Neuronal stem cell (in vitro differentiated cells): ENCODE measurements around the gene SPATA46.
A peak's percentile ranks its signal among the peaks of the same experiment; 100 is the strongest.

Source experiments
- DNase-seq: peaks from one replicate; pipeline ENCODE4 v3.0.0-alpha.2; 2013; ENCODE audit warnings: low spot score
- H2AFZ ChIP-seq: one replicate; pipeline ENCODE4 v1.6.1; 2013; ENCODE audit warnings: mild to moderate bottlenecking, low read length, inconsistent platforms
- H2AK5ac ChIP-seq: 2 replicates; pipeline ENCODE4 v1.6.1; 2013; ENCODE audit warnings: low read depth, mild to moderate bottlenecking, inconsistent platforms, low read length, moderate library complexity, mixed read lengths
- H2BK120ac ChIP-seq: 2 replicates; pipeline ENCODE4 v1.6.1; 2013; ENCODE audit warnings: low read depth, mild to moderate bottlenecking, inconsistent platforms, low read length, moderate library complexity, mixed read lengths
- H2BK12ac ChIP-seq: one replicate; pipeline ENCODE4 v1.6.1; 2013; ENCODE audit warnings: low read length, inconsistent platforms
- H2BK15ac ChIP-seq: 2 replicates; pipeline ENCODE4 v1.6.1; 2013; ENCODE audit warnings: mild to moderate bottlenecking, low read length, inconsistent platforms, mixed read lengths
- H2BK5ac ChIP-seq: one replicate; pipeline ENCODE4 v1.6.1; 2013; ENCODE audit warnings: inconsistent platforms, mild to moderate bottlenecking, low read length, moderate library complexity
- H3K14ac ChIP-seq: one replicate; pipeline ENCODE4 v1.6.1; 2013; ENCODE audit warnings: low read length, inconsistent platforms
- H3K18ac ChIP-seq: 2 replicates; pipeline ENCODE4 v1.6.1; 2013; ENCODE audit warnings: low read length, inconsistent platforms
- H3K23ac ChIP-seq: 2 replicates; pipeline ENCODE4 v1.6.1; 2013; ENCODE audit warnings: low read depth, mild to moderate bottlenecking, mixed read lengths, low read length, inconsistent platforms; ENCODE audit not compliant: poor library complexity
- H3K27ac ChIP-seq: replicated peaks from 3 replicates; pipeline ENCODE4 v1.5.1; 2013; ENCODE audit warnings: low read length, inconsistent platforms
- H3K27me3 ChIP-seq, 3 experiments: 2 replicates each; pipeline ENCODE4 v1.6.1; 2013; ENCODE audit warnings: low read length in 3 of 3, mild to moderate bottlenecking in 2 of 3, inconsistent platforms in 1 of 3, low read depth in 1 of 3, mixed read lengths in 1 of 3, moderate library complexity in 1 of 3; ENCODE audit not compliant: control insufficient read depth in 3 of 3, insufficient read depth in 3 of 3
- H3K36me3 ChIP-seq, 2 donors: replicated peaks in 1 of 2; 2 replicates each; pipeline ENCODE4 v1.6.1; 2013; ENCODE audit warnings: low read length in 2 of 2; ENCODE audit not compliant: control insufficient read depth in 2 of 2, insufficient read depth in 2 of 2
- H3K4ac ChIP-seq: 2 replicates; pipeline ENCODE4 v1.6.1; 2013; ENCODE audit warnings: inconsistent platforms, mild to moderate bottlenecking, low read length, moderate library complexity
- H3K4me1 ChIP-seq, 2 donors: 1 replicate in 1 of 2; 2 replicates in 1 of 2; pipeline ENCODE4 v1.6.1; 2013; ENCODE audit warnings: low read length in 2 of 2, low read depth in 1 of 2; ENCODE audit not compliant: control insufficient read depth in 2 of 2, insufficient read depth in 1 of 2
- H3K4me2 ChIP-seq: one replicate; pipeline ENCODE4 v1.6.1; 2013; ENCODE audit warnings: mild to moderate bottlenecking, low read length, inconsistent platforms; ENCODE audit not compliant: insufficient read depth, poor library complexity, severe bottlenecking
- H3K4me3 ChIP-seq, 2 donors: 2 replicates each; pipeline ENCODE4 v1.5.1; 2013; ENCODE audit warnings: low read length in 2 of 2, mild to moderate bottlenecking in 2 of 2, inconsistent platforms in 1 of 2, moderate library complexity in 1 of 2
- H3K79me1 ChIP-seq: one replicate; pipeline ENCODE4 v1.6.1; 2013; ENCODE audit warnings: low read depth, mild to moderate bottlenecking, inconsistent platforms, low read length, moderate library complexity
- H3K9ac ChIP-seq: one replicate; pipeline ENCODE4 v1.6.1; 2013; ENCODE audit warnings: mild to moderate bottlenecking, low read depth, low read length, inconsistent platforms; ENCODE audit not compliant: poor library complexity
- H3K9me3 ChIP-seq, 2 donors: replicated peaks in 1 of 2; 2 replicates each; pipeline versions ENCODE3 to v1.6.1; 2013; ENCODE audit warnings: low read length in 2 of 2, mild to moderate bottlenecking in 2 of 2, inconsistent platforms in 1 of 2, low read depth in 1 of 2, mixed read lengths in 1 of 2, moderate library complexity in 1 of 2; ENCODE audit not compliant: control insufficient read depth in 2 of 2, insufficient read depth in 1 of 2
- H4K8ac ChIP-seq: one replicate; pipeline ENCODE4 v1.6.1; 2013; ENCODE audit warnings: low read depth, mild to moderate bottlenecking, inconsistent platforms, low read length, moderate library complexity
- H4K91ac ChIP-seq: one replicate; pipeline ENCODE4 v1.6.1; 2013; ENCODE audit warnings: low read length, low read depth, mild to moderate bottlenecking, inconsistent platforms; ENCODE audit not compliant: poor library complexity
- WGBS, 2 donors: extraction: QIAGEN DNeasy Blood & Tissue Kit; methylation state at CpG; one replicate each; pipeline ENCODE4 v1.1.7; 2013; ENCODE audit warnings: missing lambda C conversion rate in 2 of 2, mixed read lengths in 1 of 2; ENCODE audit not compliant: insufficient read length in 2 of 2, insufficient replicate concordance in 1 of 2; ENCODE audit errors: extremely low coverage in 2 of 2; 5-methylcytosine and 5-hydroxymethylcytosine counted together

SPATA46 gene

DNA sequence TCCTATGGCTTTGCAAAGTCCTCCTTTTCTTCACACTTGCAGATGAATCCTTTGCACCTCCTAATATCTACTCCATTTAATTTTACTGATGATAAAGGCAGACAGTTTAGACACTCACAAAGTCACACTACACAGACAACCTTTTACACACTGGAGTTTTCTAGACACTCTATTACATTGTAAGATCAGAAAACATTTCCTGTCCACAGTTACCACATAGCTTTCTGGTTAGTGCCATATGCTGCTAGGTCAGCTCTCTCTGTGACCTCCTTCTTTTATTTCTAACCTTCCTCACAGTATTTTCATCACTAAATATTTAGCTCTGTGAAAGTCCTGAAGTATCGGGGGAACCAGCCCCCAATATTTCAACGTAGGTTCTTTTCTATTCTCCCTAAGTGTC, 30.2 kb upstream of the SPATA46 start:
- Histone ChIP-seq H4K8ac (no peak overlapping the region), H3K79me1 (no peaks in the 10 kb centered on the region), H3K23ac (no peak overlapping the region), H2AK5ac (no peak overlapping the region), H3K4ac (no peak overlapping the region), H2BK15ac (no peak overlapping the region), H3K18ac (no peak overlapping the region), H4K91ac (no peak overlapping the region), H3K36me3 (no peaks in the 10 kb centered on the region), H3K27me3 (no peaks in the 10 kb centered on the region), H2AFZ (no peak overlapping the region), H3K27ac (no peak overlapping the region), H3K14ac (no peak overlapping the region), H2BK120ac (no peak overlapping the region), H2BK5ac (no peak overlapping the region), H3K9me3 (no peaks in the 10 kb centered on the region), H3K4me2 (no peak overlapping the region), H2BK12ac (no peak overlapping the region), H3K9ac (no peak overlapping the region), H3K4me1 (no peaks in the 10 kb centered on the region), H3K4me3 (no peak overlapping the region)
- WGBS, 2 donors, result no CpG with 5 or more reads among the region's 2 CpGs
- no peak for DNase-seq

DNA sequence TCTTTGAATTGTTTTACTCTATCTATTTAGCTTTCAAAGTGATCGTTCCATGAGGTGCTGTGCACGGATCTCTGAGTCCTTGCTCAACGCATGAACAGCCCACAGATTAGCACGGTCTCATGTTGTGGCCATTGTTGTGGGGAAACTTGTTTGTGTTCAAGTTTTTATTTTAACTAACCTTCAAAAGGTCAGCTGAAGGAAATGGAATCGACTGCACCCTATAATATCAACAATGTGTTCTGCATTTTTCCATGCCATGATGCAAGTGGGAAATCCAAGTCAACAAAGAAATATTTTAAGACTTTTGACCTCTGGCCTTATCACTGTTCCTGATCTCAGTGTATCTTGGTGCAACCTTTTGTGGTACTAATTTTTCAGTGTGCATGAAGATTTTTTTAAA, 29.1 kb upstream of the SPATA46 start:
- H3K79me1 ChIP-seq, result no peaks in the 10 kb centered on the region
- H2AK5ac ChIP-seq, result no peak overlapping the region
- H3K4me3 ChIP-seq, result no peak overlapping the region
- H4K91ac ChIP-seq, result no peak overlapping the region
- no peak overlapping the region for H3K4ac ChIP-seq
- H2BK5ac ChIP-seq, result no peak overlapping the region
- H3K18ac ChIP-seq, result no peak overlapping the region
- no CpG with 5 or more reads among the region's 5 CpGs for WGBS, 2 donors
- H2AFZ ChIP-seq, result peak overlapping the region; percentile 21
- no peak overlapping the region for H3K27ac ChIP-seq
- no peak overlapping the region for H4K8ac ChIP-seq
- H3K9me3 ChIP-seq, result no peaks in the 10 kb centered on the region
- no peaks in the 10 kb centered on the region for H3K27me3 ChIP-seq
- H3K23ac ChIP-seq, result no peak overlapping the region
- H3K36me3 ChIP-seq, result no peaks in the 10 kb centered on the region
- H3K4me2 ChIP-seq, result no peak overlapping the region
- no peak overlapping the region for H2BK120ac ChIP-seq
- no peak overlapping the region for H2BK15ac ChIP-seq
- H3K14ac ChIP-seq, result no peak overlapping the region
- H2BK12ac ChIP-seq, result no peak overlapping the region
- H3K4me1 ChIP-seq, result peaks cover under 1 to 2% of the 10 kb centered on the region in 2 donors
- no peak overlapping the region for H3K9ac ChIP-seq
- no peak for DNase-seq

DNA sequence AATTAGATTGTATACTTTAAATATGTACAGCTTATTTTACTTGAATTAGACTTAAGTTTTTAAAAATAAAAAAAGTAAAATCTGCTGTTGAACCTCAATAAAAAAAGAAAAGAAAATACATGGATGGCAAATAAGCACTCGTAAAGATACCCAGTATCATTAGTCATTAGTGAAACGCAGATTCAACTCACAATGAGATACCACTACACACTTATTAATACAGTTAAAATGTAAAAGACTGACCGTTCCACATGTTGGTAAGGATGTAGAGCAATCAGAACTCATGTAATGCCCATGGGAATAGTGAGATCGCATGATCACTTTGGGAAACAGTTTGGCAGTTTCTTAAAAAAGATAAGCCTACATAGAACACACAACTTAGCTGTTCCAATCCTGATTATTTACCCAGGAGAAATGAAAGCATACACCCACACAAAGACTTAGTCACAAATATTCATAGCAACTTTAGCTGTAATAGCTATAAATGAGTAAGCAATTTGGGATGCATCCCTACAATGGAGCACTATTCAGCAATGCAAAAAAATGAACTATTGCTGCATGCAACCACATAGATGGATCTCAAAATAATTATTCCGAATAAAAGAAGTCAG, 28.0 kb upstream of the SPATA46 start:
- Histone ChIP-seq H3K9ac (no peak overlapping the region), H3K79me1 (no peaks in the 10 kb centered on the region), H2BK15ac (no peak overlapping the region), H3K4me1 (peaks cover 2 to 4% of the 10 kb centered on the region in 2 donors), H3K4ac (no peak overlapping the region), H3K18ac (no peak overlapping the region), H3K27me3 (no peaks in the 10 kb centered on the region), H3K14ac (no peak overlapping the region), H3K27ac (no peak overlapping the region), H2AK5ac (no peak overlapping the region), H3K23ac (no peak overlapping the region), H3K4me2 (no peak overlapping the region), H3K9me3 (no peaks in the 10 kb centered on the region), H4K8ac (no peak overlapping the region), H3K36me3 (no peaks in the 10 kb centered on the region), H2BK5ac (no peak overlapping the region), H2AFZ (no peak overlapping the region), H2BK120ac (no peak overlapping the region), H2BK12ac (no peak overlapping the region), H4K91ac (no peak overlapping the region), H3K4me3 (no peak overlapping the region)
- no CpG with 5 or more reads among the region's 5 CpGs for WGBS, 2 donors
- no peak for DNase-seq

DNA sequence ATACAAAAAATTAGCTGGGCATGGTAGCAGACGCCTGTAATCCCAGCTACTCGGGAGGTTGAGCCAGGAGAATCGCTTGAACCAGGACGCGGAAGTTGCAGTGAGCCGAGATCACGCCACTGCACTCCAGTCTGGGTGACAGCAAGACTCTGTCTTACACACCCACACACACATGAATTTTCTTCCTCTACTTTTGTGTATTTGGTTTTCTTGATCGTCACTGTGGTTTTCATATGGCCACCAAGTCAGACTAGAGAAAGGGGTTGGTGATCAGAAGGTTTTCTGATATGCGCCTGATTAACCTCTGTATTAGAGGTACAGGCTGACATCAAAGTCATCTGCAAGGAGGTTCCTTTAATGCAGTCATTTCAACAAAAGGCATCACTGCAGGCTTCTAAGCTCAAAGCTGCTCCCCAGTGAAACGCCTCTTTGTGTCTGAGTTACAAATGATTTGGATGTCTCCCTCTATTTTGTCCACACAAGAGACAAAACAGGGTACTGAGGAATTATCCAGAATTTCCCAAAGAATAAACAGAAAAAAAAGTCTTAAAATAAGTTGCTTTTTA, 24.2 kb upstream of the SPATA46 start:
- Histone ChIP-seq H4K91ac (no peak overlapping the region), H2BK5ac (no peak overlapping the region), H3K14ac (no peak overlapping the region), H4K8ac (no peak overlapping the region), H3K9me3 (no peaks in the 10 kb centered on the region), H3K27me3 (no peaks in the 10 kb centered on the region), H3K23ac (no peak overlapping the region), H3K4me1 (peaks cover 3 to 10% of the 10 kb centered on the region in 2 donors), H2BK12ac (no peak overlapping the region), H3K27ac (no peak overlapping the region), H3K4me3 (no peak overlapping the region), H2AK5ac (no peak overlapping the region), H3K9ac (no peak overlapping the region), H2BK15ac (no peak overlapping the region), H3K36me3 (no peaks in the 10 kb centered on the region), H3K4ac (no peak overlapping the region), H3K4me2 (no peak overlapping the region), H3K79me1 (no peaks in the 10 kb centered on the region), H2AFZ (no peak overlapping the region), H2BK120ac (no peak overlapping the region), H3K18ac (no peak overlapping the region)
- no CpG with 5 or more reads among the region's 10 CpGs for WGBS, 2 donors
- DNase-seq, result no peak
